Gastrocnemius medialis (tissue), 4 donors: Measurements from ENCODE around the gene NSDHL. TPM values are rescaled to one million over a fixed set of nuclear protein-coding genes. Genes with fewer than 3 reads are reported as not detected.

Source experiments
- ATAC-seq, 2 donors: fragments of 150-250 bp; one replicate each; pipeline ENCODE4 v1.9.1; 2016
- DNase-seq, 2 donors: peaks; one replicate each; pipeline ENCODE4 v3.0.0-alpha.2; 2019
- H3K27ac ChIP-seq, 4 donors: fragments of 200-600 bp; sonication (generic); 1 replicate in 1 of 4; 2 replicates in 3 of 4; pipeline ENCODE4 v1.5.1; 2016 to 2018; ENCODE audit warnings: mild to moderate bottlenecking in 2 of 4, moderate library complexity in 1 of 4
- H3K27me3 ChIP-seq, 3 donors: fragments of 200-600 bp; sonication (generic) in 2 of 3; 1 replicate in 1 of 3; 2 replicates in 2 of 3; pipeline versions ENCODE4 v1.5.1 to v1.6.0; 2016 to 2019; ENCODE audit warnings: mild to moderate bottlenecking in 1 of 3, moderate library complexity in 1 of 3
- H3K36me3 ChIP-seq, 2 donors: fragments of 200-600 bp; sonication (generic) in 1 of 2; one replicate each; pipeline ENCODE4 v1.5.1; 2017 to 2018
- H3K4me1 ChIP-seq, 2 donors: fragments of 200-600 bp; sonication (generic) in 1 of 2; one replicate each; pipeline ENCODE4 v1.5.1; 2016 to 2017; ENCODE audit warnings: mild to moderate bottlenecking in 2 of 2
- H3K4me3 ChIP-seq, 4 donors: fragments of 200-600 bp; sonication (generic) in 3 of 4; 1 replicate in 1 of 4; 2 replicates in 3 of 4; pipeline ENCODE4 v1.5.1; 2016 to 2019; ENCODE audit warnings: mild to moderate bottlenecking in 2 of 4
- H3K9me3 ChIP-seq, 3 donors: fragments of 200-600 bp; sonication (generic) in 2 of 3; 1 replicate in 1 of 3; 2 replicates in 2 of 3; pipeline ENCODE4 v1.5.1; 2016 to 2019
- CTCF ChIP-seq, 5 experiments: fragments of 450-650 bp in 3 of 5; fragments of 200-600 bp in 2 of 5; sonication (generic) in 2 of 5; IDR thresholded peaks in 4 of 5; conservative IDR thresholded peaks in 1 of 5; 1 replicate in 4 of 5; 2 replicates in 1 of 5; pipeline ENCODE4 v1.5.1; 2016 to 2019; ENCODE audit warnings: antibody characterized with exemption in 5 of 5, mild to moderate bottlenecking in 3 of 5, moderate library complexity in 3 of 5
- POLR2A ChIP-seq, 2 donors: fragments of 450-650 bp; IDR thresholded peaks; one replicate each; pipeline ENCODE4 v1.6.1; 2017; ENCODE audit warnings: antibody characterized with exemption in 2 of 2, mild to moderate bottlenecking in 2 of 2, moderate library complexity in 2 of 2
- in situ Hi-C, 4 donors: fragments of 200-750 bp; cut with MboI; loops; one replicate each; pipeline versions ENCODE4 v1.15.0 to v1.8.0; 2017; ENCODE audit warnings: low sequenced_read_pairs in 4 of 4
- intact Hi-C: fragments of 100-400 bp; cut with DNase I; formaldehyde crosslinking; loops from one replicate; pipeline ENCODE4 v1.15.1; 2023; ENCODE audit warnings: low total_unique reads
- total RNA-seq, 4 donors: library from RNA; depleted of rRNA; stranded (reverse); fragments of >200 nt; gene quantifications; one replicate each; pipeline versions ENCODE4 v1.1.0 to v1.2.3, GENCODE V29; 2016

Gene NSDHL
- total RNA-seq, 4 donors from 2014 or later: 4.6 to 8.8 (median 6.2) TPM

DNA sequence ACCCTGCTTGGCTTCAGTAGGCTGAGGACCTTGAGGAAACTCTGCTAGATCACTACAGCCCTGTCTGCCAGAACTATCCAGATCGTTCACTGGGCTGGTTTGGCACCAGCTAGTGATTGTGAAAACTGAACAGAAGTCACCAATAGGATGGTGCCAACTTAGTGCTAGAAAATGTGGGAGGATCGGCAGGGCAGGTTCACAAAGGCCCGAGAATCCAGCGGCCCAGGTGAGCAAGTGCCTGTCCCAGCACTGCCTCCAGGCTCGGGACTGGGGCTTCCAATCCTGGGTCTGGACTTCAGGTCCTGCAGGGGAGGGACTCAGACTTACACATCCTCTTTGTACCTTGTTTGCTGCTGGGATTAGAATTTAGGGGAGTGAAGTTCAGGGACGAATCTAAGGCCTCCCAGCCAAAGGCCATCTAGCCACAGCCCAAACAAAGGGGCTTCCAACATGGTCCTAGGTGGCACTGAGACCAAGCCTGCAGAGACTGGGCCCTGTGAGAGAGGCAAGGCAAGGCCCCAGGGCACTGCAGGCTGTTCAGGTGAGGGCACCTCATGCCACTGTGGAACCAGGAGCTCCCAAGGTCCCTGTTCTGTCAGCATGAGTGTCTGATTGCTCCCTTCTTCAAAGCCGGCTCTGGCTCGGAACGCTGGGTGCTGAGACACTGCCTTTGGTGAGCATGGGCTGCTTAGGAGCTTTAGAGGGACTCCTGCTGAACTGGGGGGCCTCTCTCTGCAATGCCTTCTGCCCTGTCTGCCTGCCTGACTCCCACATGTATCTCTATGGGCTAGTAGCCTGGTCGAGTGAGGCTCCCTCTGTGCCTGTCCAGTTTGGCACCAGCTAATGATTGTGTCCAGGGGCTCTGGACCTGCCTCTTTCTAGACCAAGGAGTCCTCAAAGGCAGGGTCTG, 46.3 kb downstream of the NSDHL start:
- Histone ChIP-seq H3K27me3 (no peaks in the 10 kb centered on the region), H3K27ac (no peak overlapping the region), H3K9me3 (no peaks in the 10 kb centered on the region), H3K4me3 (no peak overlapping the region), H3K36me3 (no peaks in the 10 kb centered on the region), H3K4me1 (no peaks in the 10 kb centered on the region)
- TF ChIP-seq CTCF (IDR thresholded peaks at IDR 0.05 in 4 of 5, conservative IDR thresholded peaks at IDR 0.05 in 1 of 5) (no peak), POLR2A (IDR thresholded peaks at IDR 0.05) (no peak)
- DNase-seq (no peak), ATAC-seq (no peak)
- in situ Hi-C loops: no loop called here
- intact Hi-C loops: no loop called here

DNA sequence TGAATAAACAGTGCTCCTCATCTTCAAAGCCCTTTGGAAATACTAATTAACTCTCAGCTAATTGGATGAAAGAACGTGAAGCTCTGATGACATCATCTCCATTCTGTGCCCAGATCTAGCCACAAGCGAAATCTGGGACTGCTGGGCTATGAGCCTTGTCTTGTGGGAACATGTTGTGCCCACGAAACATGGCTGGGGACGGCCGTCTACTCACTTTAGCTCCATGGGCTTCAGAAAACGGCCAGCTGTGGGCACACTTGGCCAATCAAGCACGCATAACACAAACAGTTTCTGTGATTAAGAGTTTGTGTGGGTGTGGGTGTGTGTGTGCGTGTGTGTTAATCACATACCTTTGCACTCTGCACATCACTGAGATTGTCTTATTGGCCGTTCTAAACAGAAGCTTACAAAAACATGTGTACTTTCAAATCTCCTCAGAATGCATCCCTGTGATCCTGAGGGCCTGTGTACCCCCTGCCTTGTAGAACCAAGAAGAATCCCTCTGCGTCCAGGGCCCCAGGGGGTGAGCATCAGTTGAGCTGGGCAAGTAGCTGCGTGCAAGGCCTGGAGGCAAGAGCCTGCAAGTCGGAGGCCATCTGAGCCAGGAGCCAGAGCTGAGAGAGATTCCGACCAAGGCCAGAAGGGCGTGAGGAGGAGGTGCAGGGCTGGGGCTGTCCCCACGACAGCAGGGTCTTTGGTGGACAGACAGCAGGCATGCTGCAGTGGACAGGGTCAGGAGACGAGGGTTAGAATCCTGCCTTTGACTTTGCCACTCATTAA, 48.3 kb downstream of the NSDHL start:
- Histone ChIP-seq H3K36me3 (no peaks in the 10 kb centered on the region), H3K9me3 (no peaks in the 10 kb centered on the region), H3K27ac (no peak overlapping the region), H3K27me3 (no peaks in the 10 kb centered on the region), H3K4me1 (no peaks in the 10 kb centered on the region), H3K4me3 (no peak overlapping the region)
- DNase-seq (no peak), ATAC-seq (no peak)
- TF ChIP-seq POLR2A (IDR thresholded peaks at IDR 0.05): no peak
- no peak for TF ChIP-seq CTCF (IDR thresholded peaks at IDR 0.05 in 4 of 5, conservative IDR thresholded peaks at IDR 0.05 in 1 of 5)
- in situ Hi-C loops (no loop called here), intact Hi-C loops (no loop called here)

- Histone ChIP-seq H3K27ac (no peak overlapping the region), H3K4me3 (no peak overlapping the region), H3K36me3 (no peaks in the 10 kb centered on the region), H3K9me3 (no peaks in the 10 kb centered on the region), H3K4me1 (no peaks in the 10 kb centered on the region), H3K27me3 (no peaks in the 10 kb centered on the region)
- TF ChIP-seq POLR2A (IDR thresholded peaks at IDR 0.05) (no peak), CTCF (IDR thresholded peaks at IDR 0.05 in 4 of 5, conservative IDR thresholded peaks at IDR 0.05 in 1 of 5) (no peak)
- ATAC-seq (no peak), DNase-seq (no peak)
- intact Hi-C loops (no loop called here), in situ Hi-C loops (no loop called here)
Measured at GRCh38 chrX:152881289-152881688, 50.4 kb downstream of the NSDHL start.

GRCh38 chrX:152884171-152884570, 53.3 kb downstream of the NSDHL start:
- intact Hi-C loops: no loop called here
- in situ Hi-C loops: no loop called here
- no peaks in the 10 kb centered on the region for H3K27me3 ChIP-seq
- no peak for DNase-seq
- no peaks in the 10 kb centered on the region for H3K4me1 ChIP-seq
- no peak overlapping the region for H3K4me3 ChIP-seq
- TF ChIP-seq POLR2A (IDR thresholded peaks at IDR 0.05) (no peak), CTCF (IDR thresholded peaks at IDR 0.05 in 4 of 5, conservative IDR thresholded peaks at IDR 0.05 in 1 of 5) (no peak)
- no peak for ATAC-seq
- H3K36me3 ChIP-seq: no peaks in the 10 kb centered on the region
- no peak overlapping the region for H3K27ac ChIP-seq
- no peaks in the 10 kb centered on the region for H3K9me3 ChIP-seq
